ENCODE measurements around the gene BCL7A.

DNA sequence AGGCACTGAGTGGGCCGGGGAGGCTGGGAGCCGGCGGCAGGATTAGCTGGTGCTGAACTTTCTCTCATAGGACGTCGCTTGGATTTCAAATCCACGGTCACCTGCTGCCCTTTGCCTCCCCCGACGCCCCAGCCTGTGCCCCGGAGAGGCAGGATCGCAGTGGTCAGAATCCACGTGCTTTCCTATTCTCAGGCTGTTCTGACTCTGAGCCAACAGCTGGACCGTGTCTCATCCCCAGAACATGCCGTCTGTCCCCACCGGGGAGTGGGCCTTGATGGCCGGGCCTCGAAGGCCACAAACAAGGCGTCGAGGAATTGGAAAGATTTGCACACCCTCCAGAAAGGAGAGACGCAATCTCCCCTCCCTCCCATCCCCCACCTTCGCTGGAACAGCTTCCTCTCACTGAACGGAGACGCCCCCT lies 38.4 kb downstream of the BCL7A start:
- TF ChIP-seq, protein P1, sequence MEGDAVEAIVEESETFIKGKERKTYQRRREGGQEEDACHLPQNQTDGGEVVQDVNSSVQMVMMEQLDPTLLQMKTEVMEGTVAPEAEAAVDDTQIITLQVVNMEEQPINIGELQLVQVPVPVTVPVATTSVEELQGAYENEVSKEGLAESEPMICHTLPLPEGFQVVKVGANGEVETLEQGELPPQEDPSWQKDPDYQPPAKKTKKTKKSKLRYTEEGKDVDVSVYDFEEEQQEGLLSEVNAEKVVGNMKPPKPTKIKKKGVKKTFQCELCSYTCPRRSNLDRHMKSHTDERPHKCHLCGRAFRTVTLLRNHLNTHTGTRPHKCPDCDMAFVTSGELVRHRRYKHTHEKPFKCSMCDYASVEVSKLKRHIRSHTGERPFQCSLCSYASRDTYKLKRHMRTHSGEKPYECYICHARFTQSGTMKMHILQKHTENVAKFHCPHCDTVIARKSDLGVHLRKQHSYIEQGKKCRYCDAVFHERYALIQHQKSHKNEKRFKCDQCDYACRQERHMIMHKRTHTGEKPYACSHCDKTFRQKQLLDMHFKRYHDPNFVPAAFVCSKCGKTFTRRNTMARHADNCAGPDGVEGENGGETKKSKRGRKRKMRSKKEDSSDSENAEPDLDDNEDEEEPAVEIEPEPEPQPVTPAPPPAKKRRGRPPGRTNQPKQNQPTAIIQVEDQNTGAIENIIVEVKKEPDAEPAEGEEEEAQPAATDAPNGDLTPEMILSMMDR (IDR thresholded peaks at IDR 0.05) = no peak
- no peak for TF ChIP-seq EZH2 (IDR thresholded peaks at IDR 0.05; ENCODE audit: borderline replicate concordance, insufficient read depth, low read depth, low read length, poor library complexity, severe bottlenecking)

Measured in B cell (primary cell).